ENCODE data around the gene IPPK.
A peak's percentile ranks its signal among the peaks of the same experiment; 100 is the strongest.

DNA sequence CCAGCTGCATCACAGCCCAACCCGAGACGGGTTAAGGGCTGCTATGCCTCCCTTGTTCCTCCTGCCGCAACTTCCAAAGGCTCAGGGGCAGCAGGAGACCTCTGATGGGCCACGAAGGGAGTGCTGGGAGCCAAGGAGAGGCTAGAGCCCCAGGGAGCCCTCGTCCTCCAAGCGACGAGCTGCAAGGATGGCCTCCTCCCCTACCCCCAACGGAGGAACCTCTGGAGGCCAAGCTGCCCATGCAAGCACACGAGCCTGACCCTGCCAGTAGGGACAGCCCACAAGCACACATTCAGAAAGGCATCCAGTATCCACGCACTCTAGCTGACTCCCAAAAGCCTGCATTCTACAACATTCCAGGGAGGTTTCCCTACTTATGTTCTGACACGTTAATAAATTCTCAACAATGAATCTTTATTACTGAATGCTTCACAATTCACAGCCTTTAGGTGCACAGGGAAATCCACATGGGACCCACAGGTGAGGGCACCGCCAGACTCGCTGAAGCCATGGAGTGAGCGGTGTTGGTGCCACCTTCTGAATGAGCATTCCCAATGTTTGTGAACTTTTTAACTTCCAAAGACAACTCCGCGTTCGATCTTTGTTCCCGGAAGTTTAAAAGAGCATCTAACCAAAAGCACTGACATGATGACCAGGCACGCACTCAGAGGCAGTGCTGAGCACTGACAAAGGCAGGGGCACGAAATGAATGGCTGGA, 28.7 kb downstream of the IPPK start:
- TF ChIP-seq, protein P1, sequence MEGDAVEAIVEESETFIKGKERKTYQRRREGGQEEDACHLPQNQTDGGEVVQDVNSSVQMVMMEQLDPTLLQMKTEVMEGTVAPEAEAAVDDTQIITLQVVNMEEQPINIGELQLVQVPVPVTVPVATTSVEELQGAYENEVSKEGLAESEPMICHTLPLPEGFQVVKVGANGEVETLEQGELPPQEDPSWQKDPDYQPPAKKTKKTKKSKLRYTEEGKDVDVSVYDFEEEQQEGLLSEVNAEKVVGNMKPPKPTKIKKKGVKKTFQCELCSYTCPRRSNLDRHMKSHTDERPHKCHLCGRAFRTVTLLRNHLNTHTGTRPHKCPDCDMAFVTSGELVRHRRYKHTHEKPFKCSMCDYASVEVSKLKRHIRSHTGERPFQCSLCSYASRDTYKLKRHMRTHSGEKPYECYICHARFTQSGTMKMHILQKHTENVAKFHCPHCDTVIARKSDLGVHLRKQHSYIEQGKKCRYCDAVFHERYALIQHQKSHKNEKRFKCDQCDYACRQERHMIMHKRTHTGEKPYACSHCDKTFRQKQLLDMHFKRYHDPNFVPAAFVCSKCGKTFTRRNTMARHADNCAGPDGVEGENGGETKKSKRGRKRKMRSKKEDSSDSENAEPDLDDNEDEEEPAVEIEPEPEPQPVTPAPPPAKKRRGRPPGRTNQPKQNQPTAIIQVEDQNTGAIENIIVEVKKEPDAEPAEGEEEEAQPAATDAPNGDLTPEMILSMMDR (IDR thresholded peaks at IDR 0.05 in 8 of 11, conservative IDR thresholded peaks at IDR 0.05 in 3 of 11) = no peak
- TF ChIP-seq POLR2AphosphoS5 (IDR thresholded peaks at IDR 0.05) = peak in 1 of 3 donors; percentile 10
